ENCODE results near the gene FREM1.

- no peak for TF ChIP-seq CTCF (conservative IDR thresholded peaks at IDR 0.05)
- TF ChIP-seq EZH2 (IDR thresholded peaks at IDR 0.05; ENCODE audit: low read depth), result no peak
These were observed 80.2 kb downstream of the FREM1 start for GRCh38 chr9:14830057-14830456.
